Stimulated activated CD4-positive, alpha-beta T cell treated with anti-CD3 and anti-CD28 coated beads, Interleukin-2, amount 100 ng/mL, for 4 hours (primary cell): ENCODE data around the gene SLC16A4.
A peak's percentile ranks its signal among the peaks of the same experiment; 100 is the strongest.
"Not testable (repeated sequence)": the region's sequence is repeated elsewhere in the genome, so short reads cannot be mapped to it uniquely, and the experiment has no call there.

ENCODE experiments used
- DNase-seq: peaks from one replicate; pipeline ENCODE4 v3.0.0-alpha.2; 2020; ENCODE audit warnings: low read depth

The SLC16A4 gene

GRCh38 chr1:110408488-110408887 is 17.7 kb upstream of the SLC16A4 start:
- no peak for DNase-seq

GRCh38 chr1:110407260-110408210 is 16.7 kb upstream of the SLC16A4 start, which contains the start of gene LAMTOR5:
LAMTOR5 (minus strand) TSS chr1:110407694; CDS start chr1:110407620, 74 bp downstream.
- peak; percentile 82 for DNase-seq

GRCh38 chr1:110406407-110406806 is 15.6 kb upstream of the SLC16A4 start:
- not testable (repeated sequence) for DNase-seq

GRCh38 chr1:110404401-110404800 is 13.6 kb upstream of the SLC16A4 start:
- no peak for DNase-seq

GRCh38 chr1:110403805-110404204 is 13.0 kb upstream of the SLC16A4 start:
- DNase-seq, result no peak

GRCh38 chr1:110396259-110396958 is 5.6 kb upstream of the SLC16A4 start:
- DNase-seq, result not testable (repeated sequence)

- DNase-seq, result no peak
Measured at GRCh38 chr1:110394493-110394820, 3.6 kb upstream of the SLC16A4 start.

- DNase-seq, result no peak
Measured at GRCh38 chr1:110393691-110394492, 3.1 kb upstream of the SLC16A4 start.

GRCh38 chr1:110393286-110393685 is 2.5 kb upstream of the SLC16A4 start:
- no peak for DNase-seq

GRCh38 chr1:110390096-110390495 is 730 bp downstream of the SLC16A4 start:
- DNase-seq, result no peak

GRCh38 chr1:110387048-110387754 is 3.6 kb downstream of the SLC16A4 start:
- DNase-seq, result no peak

GRCh38 chr1:110385369-110385768 is 5.5 kb downstream of the SLC16A4 start:
- DNase-seq, result no peak

GRCh38 chr1:110384581-110385321 is 6.1 kb downstream of the SLC16A4 start:
- no peak for DNase-seq

- DNase-seq, result no peak
Measured at GRCh38 chr1:110383251-110383990, 7.4 kb downstream of the SLC16A4 start.

GRCh38 chr1:110380672-110381283 is 10.0 kb downstream of the SLC16A4 start:
- no peak for DNase-seq

GRCh38 chr1:110375490-110375889 is 15.3 kb downstream of the SLC16A4 start:
- DNase-seq, result no peak

- DNase-seq, result no peak
Measured at GRCh38 chr1:110370827-110371226, 20.0 kb downstream of the SLC16A4 start.

- DNase-seq, result no peak
Measured at GRCh38 chr1:110364221-110364620, 26.6 kb downstream of the SLC16A4 start.

- no peak for DNase-seq
Measured at GRCh38 chr1:110361856-110362255, 29.0 kb downstream of the SLC16A4 start.

- DNase-seq, result no peak
Measured at GRCh38 chr1:110360431-110360830, 30.4 kb downstream of the SLC16A4 start.
